SK-N-MC (cell line): ENCODE results near the gene XPR1.

Source experiments
- EZH2 ChIP-seq: fragments of 200-600 bp; sonication (generic); IDR thresholded peaks from one replicate; pipeline ENCODE4 v1.6.1; 2017; ENCODE audit warnings: antibody characterized with exemption
- FOXP2 ChIP-seq: optimal IDR thresholded peaks from 2 replicates; pipeline ENCODE3; 2011; ENCODE audit warnings: mild to moderate bottlenecking, moderate library complexity; ENCODE audit not compliant: insufficient read depth; ENCODE audit errors: extremely low read length, control extremely low read depth
- POLR2AphosphoS5 ChIP-seq: IDR thresholded peaks from 2 replicates; pipeline ENCODE4 v1.6.1; 2012; ENCODE audit warnings: mild to moderate bottlenecking, low read depth, low read length, borderline replicate concordance

DNA sequence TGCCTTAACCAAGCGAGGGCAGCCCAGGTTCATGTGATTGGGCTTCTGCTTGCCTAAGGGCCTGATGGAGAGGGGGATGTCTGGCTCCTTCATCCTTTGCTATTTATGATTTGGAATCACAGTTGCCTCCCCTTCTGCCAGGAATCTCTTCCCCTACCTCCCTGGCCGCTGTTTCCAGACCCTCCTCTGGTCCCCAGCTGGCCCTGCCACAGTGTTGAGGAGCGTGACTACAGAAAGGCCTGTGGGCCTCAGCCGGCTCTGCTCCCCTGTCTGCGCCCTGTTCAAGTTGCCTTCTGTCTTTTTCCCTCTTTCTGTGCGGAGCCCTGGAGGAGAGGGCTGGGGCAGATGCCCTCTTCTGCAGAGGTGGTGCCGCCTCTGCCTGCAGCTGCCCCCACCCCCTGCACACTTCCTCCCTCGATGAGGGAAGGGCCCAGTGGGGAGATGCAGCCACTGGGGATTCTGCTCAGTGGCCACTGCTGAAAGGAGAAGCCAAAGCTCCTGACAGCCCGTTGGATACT, 287.4 kb downstream of the XPR1 start:
- TF ChIP-seq FOXP2 (no peak), EZH2 (no peak), POLR2AphosphoS5 (no peak)
